Naive thymus-derived CD4-positive, alpha-beta T cell (primary cell): Measurements from ENCODE around the gene CDH23. TPM values are rescaled to one million over a fixed set of nuclear protein-coding genes. Genes with fewer than 3 reads are reported as not detected.

Experiments used
- ATAC-seq: fragments of 150-1000 bp; cut with Tn5 transposase; 2 replicates; pipeline ENCODE4 v1.10.0; 2021; ENCODE audit warnings: mild to moderate bottlenecking, moderate library complexity
- CTCF ChIA-PET: fragments of 350-600 bp; sonication (Branson Sonifier 250); formaldehyde crosslinking; loops from one replicate; lab custom pipeline; 2021; ENCODE audit warnings: antibody characterized with exemption; lab: Charles Lee
- POLR2A ChIA-PET: fragments of 350-600 bp; sonication (Branson Sonifier 250); formaldehyde crosslinking; loops from one replicate; lab custom pipeline; 2021; ENCODE audit warnings: antibody characterized with exemption, inconsistent platforms; lab: Charles Lee
- DNase-seq, 9 donors: peaks; one replicate each; pipeline versions ENCODE4 v3.0.0 to v3.0.0-alpha.2; 2020 to 2022; ENCODE audit warnings: mixed read lengths in 1 of 9
- H3K27ac ChIP-seq: one replicate; pipeline ENCODE4 v1.7.0; 2013; ENCODE audit warnings: mild to moderate bottlenecking, low read depth, low read length, moderate library complexity
- H3K27me3 ChIP-seq, 2 donors: one replicate each; pipeline ENCODE4 v1.7.0; 2013; ENCODE audit warnings: low read length in 2 of 2, mild to moderate bottlenecking in 2 of 2, moderate library complexity in 2 of 2; ENCODE audit not compliant: control insufficient read depth in 2 of 2, insufficient read depth in 2 of 2
- H3K36me3 ChIP-seq, 3 experiments: 1 replicate in 2 of 3; 2 replicates in 1 of 3; pipeline ENCODE4 v1.7.0; 2013; ENCODE audit warnings: low read length in 3 of 3, mild to moderate bottlenecking in 3 of 3, moderate library complexity in 1 of 3; ENCODE audit not compliant: insufficient read depth in 3 of 3, control insufficient read depth in 2 of 3
- H3K4me1 ChIP-seq, 2 donors: one replicate each; pipeline ENCODE4 v1.7.0; 2013; ENCODE audit warnings: low read length in 2 of 2, mild to moderate bottlenecking in 2 of 2, moderate library complexity in 1 of 2; ENCODE audit not compliant: control insufficient read depth in 2 of 2, insufficient read depth in 2 of 2
- H3K4me3 ChIP-seq: 2 replicates; pipeline ENCODE4 v1.7.0; 2013; ENCODE audit warnings: mild to moderate bottlenecking, low read length
- H3K9me3 ChIP-seq, 3 experiments: 1 replicate in 2 of 3; 2 replicates in 1 of 3; pipeline ENCODE4 v1.7.0; 2013; ENCODE audit warnings: low read length in 3 of 3; ENCODE audit not compliant: control insufficient read depth in 2 of 3
- H3K27ac Mint-ChIP-seq, 9 donors: one replicate each; pipeline ENCODE4 v1.8.0; 2020 to 2022; ENCODE audit warnings: mixed read lengths in 9 of 9, mild to moderate bottlenecking in 8 of 9, moderate library complexity in 5 of 9, inconsistent platforms in 2 of 9
- H3K27me3 Mint-ChIP-seq, 5 donors: one replicate each; pipeline ENCODE4 v1.8.0; 2021 to 2022; ENCODE audit warnings: mixed read lengths in 5 of 5, mild to moderate bottlenecking in 1 of 5
- H3K36me3 Mint-ChIP-seq, 5 donors: one replicate each; pipeline ENCODE4 v1.8.0; 2020 to 2022; ENCODE audit warnings: mixed read lengths in 5 of 5, mild to moderate bottlenecking in 3 of 5, inconsistent platforms in 1 of 5
- H3K4me1 Mint-ChIP-seq, 7 donors: one replicate each; pipeline ENCODE4 v1.8.0; 2020 to 2022; ENCODE audit warnings: mixed read lengths in 7 of 7, mild to moderate bottlenecking in 3 of 7, inconsistent platforms in 1 of 7
- H3K4me3 Mint-ChIP-seq, 10 donors: one replicate each; pipeline ENCODE4 v1.8.0; 2020 to 2022; ENCODE audit warnings: mild to moderate bottlenecking in 10 of 10, mixed read lengths in 10 of 10, moderate library complexity in 6 of 10, inconsistent platforms in 2 of 10
- H3K9me3 Mint-ChIP-seq, 11 donors: one replicate each; pipeline ENCODE4 v1.8.0; 2020 to 2022; ENCODE audit warnings: mixed read lengths in 11 of 11, mild to moderate bottlenecking in 4 of 11, inconsistent platforms in 1 of 11, moderate library complexity in 1 of 11
- intact Hi-C, 2 donors: fragments of 100-400 bp; cut with micrococcal nuclease; formaldehyde crosslinking; loops; one replicate each; pipeline ENCODE4 v1.15.1; 2023
- polyA plus RNA-seq, 2 donors: library from polyadenylated mRNA; unstranded; fragments of 300-500 nt; fragmentation: Illumina TruSeq; gene quantifications; one replicate each; pipeline ENCODE4 v1.2.3, GENCODE V29; 2021
- total RNA-seq, 6 experiments: library from RNA in 5 of 6; stranded (reverse) in 5 of 6; gene quantifications; 1 replicate in 5 of 6; 2 replicates in 1 of 6; pipeline ENCODE4 v1.2.3 and lab custom pipeline; 2021 to 2026

The CDH23 gene
- total and polyA plus RNA-seq, 7 experiments from 2014 or later, result 1.1 to 18.3 (median 7.9) TPM

GRCh38 chr10:71404503-71405295 is 8.0 kb downstream of the CDH23 start:
- Histone ChIP-seq H3K4me3 (no peak overlapping the region), H3K27ac (no peak overlapping the region), H3K27me3 (no peaks in the 10 kb centered on the region), H3K36me3 (no peaks in the 10 kb centered on the region), H3K9me3 (no peaks in the 10 kb centered on the region), H3K4me1 (no peaks in the 10 kb centered on the region)
- ChIA-PET POLR2A (no interaction called here), CTCF (no interaction called here)
- Mint-ChIP-seq H3K4me1 (peaks cover 0 to 1% (median 0%) of the 10 kb centered on the region in 7 donors), H3K27ac (no peak overlapping the region), H3K4me3 (no peak overlapping the region), H3K9me3 (no peaks in the 10 kb centered on the region), H3K36me3 (no peaks in the 10 kb centered on the region), H3K27me3 (peaks cover 6 to 18% (median 14%) of the 10 kb centered on the region in 5 donors)
- intact Hi-C loops, result no loop called here
- DNase-seq, result no peak
- no peak for ATAC-seq

GRCh38 chr10:71406878-71407277 is 10.2 kb downstream of the CDH23 start:
- Mint-ChIP-seq H3K27me3 (peaks cover 0 to 10% (median 6%) of the 10 kb centered on the region in 5 donors), H3K4me3 (no peak overlapping the region), H3K4me1 (peaks cover 0 to 1% (median 0%) of the 10 kb centered on the region in 7 donors), H3K27ac (no peak overlapping the region), H3K36me3 (peaks cover 0 to 3% (median 1%) of the 10 kb centered on the region in 5 donors), H3K9me3 (peaks cover 0 to 15% (median 4%) of the 10 kb centered on the region in 11 donors)
- POLR2A ChIA-PET, result no interaction called here
- DNase-seq, result no peak
- Histone ChIP-seq H3K9me3 (no peaks in the 10 kb centered on the region), H3K27ac (no peak overlapping the region), H3K27me3 (no peaks in the 10 kb centered on the region), H3K36me3 (no peaks in the 10 kb centered on the region), H3K4me1 (no peaks in the 10 kb centered on the region), H3K4me3 (no peak overlapping the region)
- intact Hi-C loops, result no loop called here
- no peak for ATAC-seq
- CTCF ChIA-PET, result no interaction called here

- H3K36me3 ChIP-seq, result no peaks in the 10 kb centered on the region
- peaks cover 0 to 3% (median 3%) of the 10 kb centered on the region in 5 donors for H3K36me3 Mint-ChIP-seq
- ATAC-seq, result no peak
- CTCF ChIA-PET, result no interaction called here
- peaks cover 0 to 30% (median 8%) of the 10 kb centered on the region in 11 donors for H3K9me3 Mint-ChIP-seq
- no peak overlapping the region for H3K27ac Mint-ChIP-seq
- H3K27ac ChIP-seq, result no peak overlapping the region
- no peaks in the 10 kb centered on the region for H3K27me3 ChIP-seq
- H3K27me3 Mint-ChIP-seq, result peaks cover 0 to 19% (median 9%) of the 10 kb centered on the region in 5 donors
- H3K4me3 Mint-ChIP-seq, result no peak overlapping the region
- POLR2A ChIA-PET, result no interaction called here
- no peaks in the 10 kb centered on the region for H3K9me3 ChIP-seq
- no peaks in the 10 kb centered on the region for H3K4me1 ChIP-seq
- H3K4me1 Mint-ChIP-seq, result no peaks in the 10 kb centered on the region
- no peak for DNase-seq
- intact Hi-C loops, result no loop called here
- H3K4me3 ChIP-seq, result no peak overlapping the region
These were observed 11.9 kb downstream of the CDH23 start for GRCh38 chr10:71408436-71409225.

- POLR2A ChIA-PET, result interaction anchor here (0.7 kb wide), 1 partner anchor 89 kb away, joined by 3 read pairs; no protein-coding TSS in a partner anchor
- Histone ChIP-seq H3K4me1 (no peaks in the 10 kb centered on the region), H3K4me3 (no peak overlapping the region), H3K27me3 (no peaks in the 10 kb centered on the region), H3K27ac (no peak overlapping the region), H3K36me3 (no peaks in the 10 kb centered on the region), H3K9me3 (no peaks in the 10 kb centered on the region)
- H3K27me3 Mint-ChIP-seq, result peaks cover 0 to 28% (median 5%) of the 10 kb centered on the region in 5 donors
- H3K4me1 Mint-ChIP-seq, result no peaks in the 10 kb centered on the region
- CTCF ChIA-PET, result no interaction called here
- H3K36me3 Mint-ChIP-seq, result peaks cover 0 to 3% (median 3%) of the 10 kb centered on the region in 5 donors
- intact Hi-C loops, result no loop called here
- no peak overlapping the region for H3K4me3 Mint-ChIP-seq
- peak overlapping the region in 1 of 9 donors; percentile 68 for H3K27ac Mint-ChIP-seq
- H3K9me3 Mint-ChIP-seq, result peaks cover 0 to 30% (median 8%) of the 10 kb centered on the region in 11 donors
- ATAC-seq (no peak), DNase-seq (no peak)
These were observed 12.9 kb downstream of the CDH23 start for GRCh38 chr10:71409516-71410104.

- Mint-ChIP-seq H3K4me1 (no peaks in the 10 kb centered on the region), H3K27ac (no peak overlapping the region), H3K4me3 (no peak overlapping the region), H3K27me3 (peaks cover 0 to 36% (median 5%) of the 10 kb centered on the region in 5 donors), H3K36me3 (peaks cover 0 to 7% (median 3%) of the 10 kb centered on the region in 5 donors), H3K9me3 (peaks cover 0 to 30% (median 8%) of the 10 kb centered on the region in 11 donors)
- intact Hi-C loops, result no loop called here
- DNase-seq, result no peak
- no peaks in the 10 kb centered on the region for H3K36me3 ChIP-seq
- ATAC-seq, result no peak
- H3K27ac ChIP-seq, result no peak overlapping the region
- H3K9me3 ChIP-seq, result no peaks in the 10 kb centered on the region
- H3K4me3 ChIP-seq, result no peak overlapping the region
- no peaks in the 10 kb centered on the region for H3K27me3 ChIP-seq
- no peaks in the 10 kb centered on the region for H3K4me1 ChIP-seq
- CTCF ChIA-PET, result interaction anchor here (0.7 kb wide), 2 partner anchors 105 to 1394 kb away, joined by 3 read pairs; no protein-coding TSS in a partner anchor
- POLR2A ChIA-PET, result no interaction called here
These were observed 16.9 kb downstream of the CDH23 start for GRCh38 chr10:71413581-71413980.

- Mint-ChIP-seq H3K4me1 (no peaks in the 10 kb centered on the region), H3K36me3 (peaks cover 0 to 7% (median 3%) of the 10 kb centered on the region in 5 donors), H3K27ac (no peak overlapping the region), H3K9me3 (peaks cover 0 to 30% (median 8%) of the 10 kb centered on the region in 11 donors), H3K27me3 (peaks cover 0 to 36% (median 5%) of the 10 kb centered on the region in 5 donors), H3K4me3 (no peak overlapping the region)
- intact Hi-C loops, result no loop called here
- ATAC-seq (no peak), DNase-seq (no peak)
- ChIA-PET CTCF (no interaction called here), POLR2A (no interaction called here)
- H3K4me3 ChIP-seq, result no peak overlapping the region
- H3K36me3 ChIP-seq, result no peaks in the 10 kb centered on the region
- no peaks in the 10 kb centered on the region for H3K27me3 ChIP-seq
- H3K27ac ChIP-seq, result no peak overlapping the region
- H3K9me3 ChIP-seq, result no peaks in the 10 kb centered on the region
- no peaks in the 10 kb centered on the region for H3K4me1 ChIP-seq
These were observed 17.6 kb downstream of the CDH23 start for GRCh38 chr10:71414359-71414758.
